ENCODE results near the gene RAPGEF3. TPM values are rescaled to one million over a fixed set of nuclear protein-coding genes. Genes with fewer than 3 reads are reported as not detected.

The RAPGEF3 gene
- total RNA-seq, 1 donor from 2014 or later: 2.1 TPM

- DNase-seq (ENCODE audit: low spot score): no peak
Observed at GRCh38 chr12:47777741-47778558, 19.3 kb upstream of the RAPGEF3 start.

GRCh38 chr12:47777151-47777550 lies 18.5 kb upstream of the RAPGEF3 start:
- DNase-seq (ENCODE audit: low spot score) (no peak), ATAC-seq (no peak)

More at GRCh38 chr12:47777741-47778558, 19.3 kb upstream of the RAPGEF3 start:
- ATAC-seq: no peak

- DNase-seq (ENCODE audit: low spot score) (no peak), ATAC-seq (no peak)
Observed at GRCh38 chr12:47776471-47777143, 17.9 kb upstream of the RAPGEF3 start.

- ATAC-seq: no peak
- DNase-seq (ENCODE audit: low spot score): no peak
Observed at GRCh38 chr12:47775100-47775911, 16.6 kb upstream of the RAPGEF3 start.

GRCh38 chr12:47774663-47775062 lies 16.0 kb upstream of the RAPGEF3 start:
- DNase-seq (ENCODE audit: low spot score): no peak
- ATAC-seq: no peak

- no peak for ATAC-seq
Observed at GRCh38 chr12:47773858-47774580, 15.3 kb upstream of the RAPGEF3 start.

GRCh38 chr12:47773062-47773857 lies 14.6 kb upstream of the RAPGEF3 start, which contains the start of gene SLC48A1:
SLC48A1 (plus strand) TSS chr12:47773238; CDS start chr12:47773305, 67 bp downstream.
- peak; percentile 90 for ATAC-seq
- DNase-seq (ENCODE audit: low spot score): peak; percentile 84

More at GRCh38 chr12:47773858-47774580, 15.3 kb upstream of the RAPGEF3 start:
- no peak for DNase-seq (ENCODE audit: low spot score)

- DNase-seq (ENCODE audit: low spot score): no peak
- no peak for ATAC-seq
Observed at GRCh38 chr12:47772738-47773061, 14.0 kb upstream of the RAPGEF3 start.

- DNase-seq (ENCODE audit: low spot score) (no peak), ATAC-seq (no peak)
Observed at GRCh38 chr12:47772094-47772660, 13.5 kb upstream of the RAPGEF3 start.

- no peak for DNase-seq (ENCODE audit: low spot score)
- ATAC-seq: no peak
Observed at GRCh38 chr12:47771304-47771703, 12.6 kb upstream of the RAPGEF3 start.

GRCh38 chr12:47770086-47770726 lies 11.5 kb upstream of the RAPGEF3 start:
- DNase-seq (ENCODE audit: low spot score): no peak
- ATAC-seq: peak; percentile 16

GRCh38 chr12:47769234-47770085 lies 10.8 kb upstream of the RAPGEF3 start:
- ATAC-seq (no peak), DNase-seq (ENCODE audit: low spot score) (no peak)

GRCh38 chr12:47768323-47768811 lies 9.7 kb upstream of the RAPGEF3 start:
- DNase-seq (ENCODE audit: low spot score): no peak
- peak; percentile 47 for ATAC-seq

- peak; percentile 62 for DNase-seq (ENCODE audit: low spot score)
- ATAC-seq: peak; percentile 71
Observed at GRCh38 chr12:47767216-47767724, 8.6 kb upstream of the RAPGEF3 start.

GRCh38 chr12:47766502-47767215 lies 8.0 kb upstream of the RAPGEF3 start:
- DNase-seq (ENCODE audit: low spot score) (no peak), ATAC-seq (no peak)

GRCh38 chr12:47763481-47764346 lies 5.0 kb upstream of the RAPGEF3 start:
- no peak for ATAC-seq
- DNase-seq (ENCODE audit: low spot score): no peak

Measured in left lobe of liver (tissue), 2 donors.